Measurements from ENCODE around the gene TMEM50B.
"Not testable (repeated sequence)": the region's sequence is repeated elsewhere in the genome, so short reads cannot be mapped to it uniquely, and the experiment has no call there.

TMEM50B gene

DNA sequence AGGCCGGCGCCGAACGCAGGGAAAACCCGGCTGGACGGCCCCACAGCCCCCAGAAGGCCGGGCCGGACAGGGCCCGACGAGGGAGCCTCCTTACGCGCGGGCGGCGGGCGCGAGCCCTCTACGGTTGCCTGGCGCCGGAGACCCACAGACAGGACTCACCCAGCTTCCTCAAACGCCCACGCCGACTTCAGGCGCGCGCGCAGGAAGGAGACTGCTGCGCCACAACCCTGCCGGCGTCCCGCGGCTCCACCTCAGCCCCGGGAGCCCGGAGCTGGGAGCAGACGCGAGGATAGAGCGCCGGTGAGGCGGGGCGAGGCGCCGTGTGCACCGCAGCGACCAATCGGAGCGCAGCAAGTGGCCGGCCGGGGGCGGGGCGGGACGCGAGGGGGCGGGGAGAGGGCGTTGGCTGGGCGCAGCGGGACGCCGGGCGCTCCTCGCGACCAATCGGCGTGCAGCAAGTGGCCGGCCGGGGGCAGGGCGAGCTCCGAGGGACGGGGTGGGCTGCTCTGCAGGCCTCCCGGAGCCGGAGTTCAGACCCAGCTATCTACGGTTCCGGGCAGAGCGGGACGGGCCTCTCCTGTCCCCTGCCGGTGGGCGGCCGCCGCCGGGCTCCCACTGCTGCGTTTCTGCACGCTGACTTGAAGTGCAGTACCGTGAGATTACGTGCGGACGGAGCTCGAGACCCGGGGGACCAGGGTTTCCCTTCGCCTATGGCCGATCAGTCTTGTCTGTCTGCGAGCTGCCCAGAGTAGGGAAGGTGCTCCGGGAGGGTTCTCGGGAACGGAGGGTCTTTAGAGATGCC lies at the start of gene TMEM50B:
Gene TMEM50B, minus strand, starts transcription at position 296 of the 802 bp plus-strand sequence. CDS start 11,089 bp downstream, outside the sequence.
- peak; percentile 97 for DNase-seq

DNA sequence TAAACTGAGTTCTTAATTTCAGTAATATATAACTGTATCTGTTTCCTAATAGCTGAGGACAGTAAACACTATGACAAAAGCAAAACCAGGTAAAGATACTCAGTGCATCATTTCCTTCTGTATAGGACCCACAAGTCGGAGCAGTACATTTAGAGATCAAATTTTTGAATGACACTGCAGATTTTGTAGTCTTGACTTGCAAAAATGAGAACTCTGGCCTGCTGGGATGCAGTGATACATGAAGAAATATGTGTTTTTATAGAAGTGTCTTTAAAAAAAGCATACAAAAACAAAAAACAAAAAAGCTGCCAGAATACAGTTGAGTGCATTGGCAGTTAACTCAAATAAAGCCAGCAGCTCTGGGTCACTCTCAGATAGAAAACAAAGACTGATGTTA lies 43.2 kb upstream of the TMEM50B start:
- DNase-seq = no peak

DNA sequence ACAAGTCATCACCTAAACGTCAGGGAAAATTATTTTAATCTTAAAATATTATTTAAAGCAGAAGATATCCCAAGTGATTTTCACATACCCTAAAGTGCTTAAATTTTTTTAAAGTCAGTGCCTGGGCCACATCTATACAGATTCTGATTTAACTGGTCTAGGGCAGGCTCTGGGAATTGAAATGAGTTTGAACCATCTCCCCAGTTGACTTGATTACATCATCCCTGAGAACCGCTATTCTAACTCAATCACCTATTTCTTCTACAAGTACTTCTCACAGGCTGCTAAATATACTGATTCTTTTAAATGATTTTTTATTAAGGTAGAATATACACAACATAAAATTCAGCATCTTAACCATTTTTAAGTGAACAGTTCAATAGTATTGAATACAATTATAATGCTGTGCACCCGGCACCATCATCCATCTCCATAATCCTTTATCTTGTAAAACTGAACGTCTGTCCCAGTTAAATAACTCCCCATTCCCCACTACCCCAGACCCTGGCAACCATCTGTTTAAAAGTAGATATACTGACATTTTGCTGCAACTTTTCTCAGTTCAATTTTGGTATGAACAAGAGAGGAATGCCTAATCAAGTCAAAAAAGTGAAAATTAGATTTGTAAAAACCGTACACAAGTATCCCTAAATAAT lies 42.7 kb upstream of the TMEM50B start:
- no peak for DNase-seq

DNA sequence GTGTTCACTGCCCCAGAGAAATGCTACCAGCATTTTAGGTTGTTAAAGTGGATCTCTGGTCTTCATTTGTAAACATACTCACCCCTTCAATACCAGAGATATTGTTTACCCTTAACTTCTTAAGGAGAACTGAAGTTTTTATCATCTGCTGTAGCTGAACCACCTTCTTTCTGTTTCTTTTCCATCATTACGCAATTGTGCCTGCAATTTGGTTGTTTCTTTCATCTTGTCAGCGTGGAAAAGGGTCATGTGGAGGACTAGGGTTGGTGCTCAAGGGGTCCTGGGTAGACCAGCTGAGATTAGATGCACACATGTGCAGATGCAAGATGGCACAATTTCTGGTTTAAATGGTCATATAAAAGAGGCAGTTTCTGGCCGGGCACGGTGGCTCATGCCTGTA lies 39.1 kb upstream of the TMEM50B start:
- no peak for DNase-seq

DNA sequence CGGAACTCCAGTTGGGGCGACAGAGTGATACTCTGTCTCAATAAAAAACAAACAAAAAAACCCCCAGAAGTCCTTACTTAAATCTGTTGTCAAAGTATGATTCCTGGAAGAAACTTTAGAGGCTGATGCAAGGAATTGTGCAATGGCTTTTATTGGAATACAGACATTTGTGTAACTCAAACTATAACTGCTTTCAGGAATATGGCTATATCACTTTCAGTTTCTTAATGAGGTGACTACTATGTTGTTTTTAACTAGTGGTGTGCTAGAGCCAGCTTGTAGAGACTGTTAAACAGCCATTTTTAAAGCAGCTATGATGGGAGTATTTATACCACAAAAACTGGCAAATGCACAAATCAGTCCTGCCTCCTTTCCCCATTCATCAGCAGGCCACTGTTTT lies 34.5 kb upstream of the TMEM50B start:
- DNase-seq = peak; percentile 19

DNA sequence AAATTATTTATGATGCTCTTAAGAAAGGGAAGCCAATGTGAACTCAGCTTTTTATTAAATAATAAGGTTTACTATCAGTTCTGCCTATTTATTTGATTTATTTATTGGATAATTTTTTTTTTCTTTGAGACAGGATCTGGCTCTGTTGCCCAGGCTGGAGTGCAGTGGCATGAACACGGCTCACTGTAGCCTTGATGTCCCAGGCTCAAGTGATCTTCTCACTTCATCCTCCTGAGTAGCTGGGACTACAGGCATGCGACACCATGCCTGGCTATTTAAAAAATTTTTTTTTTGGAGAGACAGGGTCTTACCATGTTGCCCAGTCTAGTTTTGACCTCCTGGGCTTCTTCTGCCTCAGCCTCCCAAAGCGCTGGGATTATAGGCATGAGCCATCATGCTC lies 32.7 kb upstream of the TMEM50B start:
- no peak for DNase-seq

DNA sequence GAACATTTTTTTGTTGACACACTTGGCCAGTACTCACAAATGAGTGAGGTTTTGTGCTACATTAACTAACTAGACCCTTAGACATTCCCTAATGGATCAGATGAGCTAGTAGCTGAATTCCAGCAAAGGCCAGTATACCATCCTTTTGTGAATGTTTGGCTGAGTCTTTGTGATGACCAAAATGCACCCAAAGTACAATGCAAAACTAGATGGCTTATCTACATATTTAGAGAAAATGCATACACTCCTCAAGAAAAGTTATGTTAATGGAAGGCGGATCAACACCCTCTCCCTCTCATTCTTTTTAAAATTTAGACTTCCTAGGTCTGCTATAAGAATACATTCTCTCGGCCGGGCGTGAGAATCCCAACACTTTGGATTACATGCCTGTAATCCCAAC lies 31.9 kb upstream of the TMEM50B start:
- no peak for DNase-seq

DNA sequence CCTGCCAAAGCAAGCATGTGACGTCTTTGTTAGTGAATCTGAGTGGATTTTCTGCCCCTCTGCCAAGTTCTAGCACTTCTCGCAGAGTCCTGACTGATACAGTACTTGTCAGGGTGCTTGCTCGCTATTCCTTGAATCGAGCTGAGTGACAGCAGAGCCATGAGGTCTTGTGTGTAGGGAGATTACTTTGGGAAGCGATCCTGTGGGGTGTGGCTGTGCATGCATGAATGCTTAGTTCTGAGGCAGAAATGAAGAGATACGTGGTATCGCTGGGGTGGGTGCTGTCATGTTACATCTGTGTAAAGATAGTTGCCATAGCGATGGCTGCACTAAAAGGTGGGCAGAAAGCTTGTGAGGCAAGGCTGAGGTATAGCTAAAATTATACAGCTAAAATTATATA lies 31.1 kb upstream of the TMEM50B start:
- no peak for DNase-seq

DNA sequence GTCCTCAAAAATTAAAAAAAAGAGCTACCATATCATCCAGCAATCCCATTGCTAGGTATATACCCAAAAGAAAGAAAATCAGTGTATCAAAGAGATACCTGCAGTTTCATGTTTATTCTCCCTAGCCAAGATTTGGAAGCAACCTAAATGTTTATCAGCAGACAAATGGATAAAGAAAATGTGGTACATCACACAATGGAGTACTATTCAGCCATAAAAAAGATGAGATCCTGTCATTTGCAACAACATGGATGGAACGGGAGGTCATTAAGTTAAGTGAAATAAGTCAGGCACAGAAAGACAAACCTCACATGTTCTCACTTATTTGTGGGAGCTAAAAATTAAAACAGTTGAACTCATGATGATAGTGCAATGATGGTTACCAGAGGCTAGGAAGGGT lies 27.2 kb upstream of the TMEM50B start:
- DNase-seq = not testable (repeated sequence)

DNA sequence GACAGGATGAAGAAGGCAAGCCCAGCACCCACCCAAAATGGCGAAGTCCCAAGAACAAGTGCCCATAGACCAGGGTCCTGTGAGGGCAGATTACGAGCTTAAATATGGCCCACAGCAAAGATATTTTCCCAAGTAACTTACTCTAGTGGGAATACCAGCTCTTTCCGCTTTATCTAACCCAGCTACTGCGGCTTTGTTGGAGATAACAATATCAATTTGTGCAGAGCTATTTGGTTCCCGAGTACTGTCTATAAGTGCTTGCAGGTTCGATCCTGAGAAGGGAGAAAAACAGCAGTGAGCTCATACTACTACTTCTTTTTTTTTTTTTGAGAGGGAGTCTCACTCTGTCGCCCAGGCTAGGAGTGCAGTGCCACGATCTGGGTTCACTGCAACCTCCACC lies 26.1 kb upstream of the TMEM50B start:
- no peak for DNase-seq

DNA sequence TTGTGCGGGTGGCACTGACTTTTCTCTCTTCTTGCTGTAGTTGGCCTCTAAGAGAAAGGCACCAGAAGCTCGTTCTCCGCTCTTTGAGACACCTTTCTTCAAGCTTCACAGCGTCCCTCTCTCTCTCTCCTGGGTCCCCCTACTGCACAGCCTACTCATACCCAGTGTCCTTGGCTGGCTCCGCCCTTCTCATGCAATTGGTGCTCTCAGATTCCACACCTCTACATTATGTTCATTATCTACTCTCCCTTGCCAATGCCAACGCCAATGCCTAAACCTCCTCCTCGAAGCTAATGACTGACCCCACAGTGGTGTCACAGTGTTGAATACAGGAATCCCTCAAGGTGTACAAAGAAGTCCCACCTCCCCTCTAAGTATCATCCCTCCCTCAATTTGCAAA lies 16.6 kb upstream of the TMEM50B start:
- DNase-seq = no peak

DNA sequence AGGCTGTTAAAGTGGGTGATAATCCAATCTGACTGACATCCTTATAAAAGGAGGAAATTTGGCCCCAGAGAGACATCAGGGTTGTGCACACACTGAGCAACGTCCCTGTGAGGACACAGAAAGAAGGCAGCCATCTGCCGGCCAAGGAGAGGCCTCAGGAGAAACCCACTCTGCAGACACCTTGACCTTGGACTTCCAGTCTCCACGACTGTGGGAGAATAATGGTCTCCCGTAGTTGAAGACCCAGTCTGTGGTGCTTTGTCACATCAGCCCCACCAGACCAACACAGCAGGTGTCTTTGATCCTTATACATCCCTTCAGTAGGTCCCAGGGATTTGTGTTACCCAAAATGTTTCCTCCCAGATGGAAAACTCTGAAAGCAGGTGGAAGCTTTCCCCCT lies 16.0 kb upstream of the TMEM50B start:
- no peak for DNase-seq

DNA sequence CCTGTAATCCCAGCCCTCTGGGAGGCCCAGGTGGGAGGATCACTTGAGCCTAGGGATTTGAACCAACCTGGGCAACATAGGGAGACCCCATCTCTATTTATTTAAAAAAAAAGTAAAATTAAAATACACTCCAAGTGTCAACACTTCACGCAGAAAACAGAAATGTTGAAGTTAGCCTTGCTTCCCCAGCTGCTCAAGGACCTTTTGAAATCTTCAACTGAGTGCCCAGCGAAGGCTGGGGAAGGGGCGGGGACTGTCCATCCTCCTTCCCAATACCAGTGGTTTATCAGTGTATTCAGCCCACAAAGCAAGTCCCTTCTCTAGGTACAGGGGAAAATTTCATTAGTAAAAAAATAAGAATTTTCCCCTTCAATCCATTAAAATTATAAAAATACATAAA lies 14.0 kb upstream of the TMEM50B start:
- no peak for DNase-seq

DNA sequence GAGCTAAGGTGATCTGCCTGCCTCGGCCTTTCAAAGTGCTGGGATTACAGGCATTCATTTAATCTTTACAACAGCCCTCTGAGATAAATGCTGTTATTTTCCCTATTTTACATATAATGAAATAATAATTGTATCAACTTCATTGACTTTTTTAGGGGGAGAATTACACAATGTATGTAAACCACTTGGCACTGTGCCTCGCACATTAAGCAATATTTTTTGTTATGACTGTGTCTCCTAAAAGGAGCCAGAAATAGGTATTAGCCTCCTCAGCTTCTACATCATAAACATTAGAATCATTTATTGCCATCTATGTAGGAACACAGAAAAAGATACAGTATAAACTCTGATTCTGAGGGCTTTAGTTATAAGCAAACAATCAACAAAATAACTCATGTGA lies 12.8 kb upstream of the TMEM50B start:
- no peak for DNase-seq

DNA sequence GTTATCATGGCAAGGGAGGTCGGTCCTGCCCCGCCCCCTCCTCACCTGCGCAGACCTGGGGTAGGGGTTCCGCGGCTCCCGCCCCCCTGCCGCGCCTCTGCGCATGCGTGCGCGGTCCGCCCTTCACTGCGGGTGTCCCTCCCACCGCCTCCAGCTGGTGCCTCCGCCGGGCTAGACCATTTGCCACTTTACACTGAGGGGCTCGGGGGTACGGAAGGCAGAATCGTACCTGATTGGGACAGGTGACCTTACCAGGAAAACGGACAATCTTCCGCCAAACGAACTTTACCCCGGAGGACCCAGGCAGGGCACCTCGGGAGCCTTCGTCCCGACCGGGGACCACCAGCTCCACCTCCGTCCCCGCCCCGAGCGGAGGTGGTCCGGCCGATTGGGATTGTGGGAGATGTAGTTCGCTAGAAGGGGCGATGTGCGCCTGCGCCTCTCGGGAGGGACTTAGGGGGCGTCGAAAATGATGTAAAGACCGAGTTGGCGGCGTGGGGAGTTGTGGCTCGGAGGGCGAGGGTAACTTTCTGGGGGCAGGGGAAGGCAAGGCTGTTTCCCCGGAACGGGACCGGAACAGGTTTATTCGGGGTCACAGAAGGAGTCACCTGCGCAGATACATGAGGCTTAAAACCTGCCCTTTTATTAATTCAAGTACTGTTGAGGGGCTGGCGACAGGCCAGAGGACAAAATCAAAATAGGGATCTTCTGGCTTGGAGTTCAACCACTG lies 11.8 kb upstream of the TMEM50B start, which contains the start of gene DNAJC28:
Gene DNAJC28, minus strand, starts transcription at position 344 of the 730 bp plus-strand sequence. CDS start 2,323 bp downstream, outside the sequence.
- DNase-seq = peak; percentile 94

DNA sequence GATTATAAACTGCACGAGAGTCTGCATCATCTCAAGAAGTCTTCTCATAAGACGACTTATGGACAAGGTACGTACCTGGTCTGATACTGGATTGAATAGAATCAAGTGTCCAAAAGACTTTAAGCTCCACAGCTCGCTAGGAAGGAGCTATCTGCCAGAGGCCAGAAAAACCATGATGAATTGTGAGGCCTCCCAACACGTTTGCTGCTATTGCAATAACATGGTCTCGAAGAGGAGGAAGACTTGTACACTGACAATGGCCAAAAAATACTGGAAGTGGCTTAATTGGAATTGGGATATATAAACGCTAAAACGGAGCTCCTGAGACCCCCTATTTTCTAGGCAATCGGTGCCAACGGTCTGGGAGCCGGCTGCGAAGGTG lies 11.2 kb upstream of the TMEM50B start:
- DNase-seq = no peak

DNA sequence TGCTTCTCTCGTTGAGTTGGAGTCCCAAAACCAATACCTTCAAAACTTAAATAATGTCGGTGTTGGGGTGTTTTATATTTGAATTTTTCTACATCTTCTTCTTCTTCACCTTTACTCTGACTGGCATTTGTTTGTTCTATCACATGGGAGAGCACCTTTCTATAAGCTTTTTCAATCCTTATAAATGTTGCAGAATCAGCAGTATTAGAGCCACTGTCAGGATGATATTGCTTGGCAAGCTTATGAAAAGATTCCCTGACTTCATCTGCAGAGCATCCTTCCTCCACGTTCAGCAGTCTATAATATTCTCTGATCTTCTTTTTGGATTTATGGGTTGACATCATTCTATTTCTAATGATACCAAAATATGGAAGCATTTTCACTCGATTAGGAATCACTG lies 9.2 kb upstream of the TMEM50B start:
- no peak for DNase-seq

DNA sequence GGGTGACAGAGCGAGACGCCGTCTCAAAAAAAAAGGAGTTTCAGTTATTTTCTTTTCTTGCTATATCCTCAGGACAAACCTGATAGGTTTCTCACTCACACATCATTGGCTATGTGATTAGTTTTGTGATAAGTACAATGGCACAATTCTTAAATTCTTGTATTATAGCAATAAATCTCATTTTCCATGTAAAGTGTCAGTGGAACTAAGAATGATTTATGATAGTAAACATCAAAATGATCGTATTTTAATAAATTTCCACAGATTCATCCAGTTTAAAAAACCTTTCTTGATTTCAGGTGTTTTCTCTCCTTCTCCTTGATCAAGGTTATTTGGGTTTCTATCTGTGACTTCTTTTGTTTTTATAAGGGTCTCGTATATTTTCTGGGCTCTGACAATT lies 8.2 kb upstream of the TMEM50B start:
- no peak for DNase-seq

DNA sequence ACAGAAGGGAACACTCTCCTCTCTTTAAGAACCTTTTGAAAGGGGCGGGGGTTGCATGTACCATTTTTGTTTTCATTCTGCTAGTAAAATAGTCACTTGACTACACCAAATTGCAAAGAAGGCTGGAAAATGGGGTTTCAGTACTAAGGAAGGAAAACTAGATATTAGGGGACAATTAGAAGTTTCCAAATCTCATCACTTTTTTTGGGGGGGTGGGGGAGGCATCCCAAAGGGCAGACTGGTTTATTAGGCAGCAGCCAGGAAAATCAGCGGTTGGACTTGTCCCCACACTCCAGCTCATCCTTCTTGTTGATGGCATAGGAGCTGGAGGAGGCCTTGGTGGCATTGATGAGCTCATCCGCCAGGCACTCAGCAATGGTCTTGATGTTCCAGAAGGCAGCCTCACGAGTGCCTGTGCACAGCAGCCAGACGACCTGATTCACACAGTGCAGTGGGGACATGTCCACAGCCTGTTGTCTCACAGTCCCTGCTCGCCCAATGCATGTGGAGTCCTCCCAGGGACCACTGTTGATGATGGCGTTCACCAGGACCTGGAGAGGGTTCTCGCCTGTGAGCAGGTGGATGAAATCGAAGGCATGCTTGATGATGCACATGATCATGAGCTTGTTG lies 1.7 kb upstream of the TMEM50B start:
- DNase-seq = no peak

DNA sequence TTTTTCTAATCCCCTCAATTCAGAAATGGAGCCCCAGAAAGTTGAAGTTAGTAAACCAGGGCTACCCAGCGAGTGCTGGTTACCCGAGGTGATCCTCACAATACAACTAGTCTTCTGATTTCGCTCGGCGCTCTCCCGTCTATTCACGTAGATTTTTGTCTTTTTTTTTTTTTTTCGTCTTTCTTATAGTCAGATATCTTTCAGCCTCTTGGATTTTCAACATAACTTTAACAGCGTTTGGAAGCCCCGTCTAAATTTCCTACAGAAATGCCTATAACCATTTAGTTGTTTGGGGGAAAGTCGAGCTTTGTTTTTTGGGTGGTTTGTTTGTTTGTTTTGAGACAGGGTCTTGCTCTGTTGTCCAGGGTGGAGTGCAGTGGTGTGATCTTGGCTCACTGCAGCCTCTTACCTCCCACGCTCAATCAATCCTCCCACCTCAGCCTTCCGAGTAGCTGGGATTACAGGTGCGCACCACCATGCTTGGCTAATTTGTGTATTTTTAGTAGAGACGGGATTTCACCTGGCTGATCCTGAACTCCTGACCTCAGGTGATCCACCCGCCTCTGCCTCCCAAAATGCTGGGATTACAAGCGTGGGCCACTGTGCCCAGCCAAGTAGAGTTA lies 818 bp upstream of the TMEM50B start:
- no peak for DNase-seq

DNA sequence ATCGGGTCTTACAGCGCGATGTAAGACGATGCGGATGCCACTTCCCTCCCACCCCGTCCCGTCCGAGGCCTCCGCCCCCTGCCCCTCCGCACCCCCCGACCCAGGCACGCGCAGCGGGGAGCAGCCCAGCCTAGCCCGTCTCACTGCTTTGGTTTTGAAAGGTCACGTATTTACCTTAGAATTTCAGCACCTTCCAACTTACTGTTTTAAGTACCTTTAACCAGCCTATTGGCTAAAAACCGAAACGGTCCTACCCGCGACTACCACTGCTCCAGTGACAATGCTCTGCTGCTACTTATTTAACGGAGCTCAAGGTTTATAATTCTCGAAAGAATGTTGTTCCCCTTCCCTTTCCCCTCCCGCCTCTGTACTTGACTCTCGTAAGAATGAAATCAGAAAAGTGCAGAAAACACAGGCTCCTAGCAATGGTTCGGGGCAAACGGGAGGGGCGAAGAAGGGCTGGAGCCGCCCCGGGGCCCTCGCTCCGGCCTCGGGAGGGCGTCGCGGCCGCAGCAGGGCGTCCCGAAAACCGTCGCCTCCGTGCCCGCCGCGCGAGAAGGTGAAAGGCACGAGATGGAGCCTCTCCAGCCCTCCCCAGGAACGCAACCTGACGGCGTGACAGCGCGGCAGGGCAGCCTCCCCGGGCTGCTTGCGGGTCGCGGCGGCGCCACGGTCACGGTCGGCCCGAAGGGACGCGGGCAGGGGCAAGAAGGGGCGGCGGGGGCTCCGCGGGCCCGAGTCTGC lies 667 bp downstream of the TMEM50B start:
- peak; percentile 46 for DNase-seq

DNA sequence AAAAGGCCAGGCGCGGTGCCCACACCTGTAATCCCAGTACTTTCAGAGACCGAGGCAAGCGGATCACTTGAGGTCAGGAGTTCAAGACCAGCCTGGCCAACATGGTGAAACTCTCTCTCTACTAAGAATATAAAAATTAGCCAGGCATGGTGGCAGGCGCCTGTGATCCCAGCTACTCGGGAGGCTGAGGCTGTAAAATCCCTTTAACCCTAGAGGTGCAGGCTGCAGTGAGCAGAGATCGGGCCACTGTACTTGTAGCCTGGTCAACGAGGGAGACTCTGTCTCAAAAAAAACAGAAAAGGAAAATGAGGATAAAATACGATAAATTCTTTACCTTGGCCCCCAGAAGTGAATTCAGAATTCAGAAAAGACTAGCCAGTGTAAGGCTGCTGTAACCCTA lies 1.6 kb downstream of the TMEM50B start:
- DNase-seq = no peak
